CD4-positive, alpha-beta T cell (primary cell): ENCODE measurements around the gene ZFPL1. TPM values are rescaled to one million over a fixed set of nuclear protein-coding genes. Genes with fewer than 3 reads are reported as not detected.

Experiments
- ATAC-seq: fragments of 200-7000 bp; cut with Tn5 transposase; one replicate; pipeline ENCODE4 v1.10.0; 2022; ENCODE audit warnings: mild to moderate bottlenecking; ENCODE audit not compliant: poor library complexity
- CTCF ChIA-PET: fragments of 350-600 bp; sonication (Branson Sonifier 250); formaldehyde crosslinking; loops from one replicate; lab custom pipeline; 2021; ENCODE audit warnings: antibody characterized with exemption, inconsistent platforms; lab: Charles Lee
- POLR2A ChIA-PET: fragments of 350-600 bp; sonication (Branson Sonifier 250); formaldehyde crosslinking; loops from one replicate; lab custom pipeline; 2021; ENCODE audit warnings: antibody characterized with exemption, inconsistent platforms; lab: Charles Lee
- DNase-seq, 14 experiments: peaks; one replicate each; pipeline ENCODE4 v3.0.0-alpha.2; 2013 to 2020; ENCODE audit warnings: mixed read lengths in 2 of 14
- H3K27ac ChIP-seq, 2 donors: one replicate each; pipeline versions ENCODE4 v1.5.1 to v1.7.0; 2013; ENCODE audit warnings: low read length in 2 of 2, low read depth in 1 of 2, mild to moderate bottlenecking in 1 of 2
- H3K27me3 ChIP-seq, 2 experiments: 1 replicate in 1 of 2; 2 replicates in 1 of 2; pipeline versions ENCODE4 v1.6.1 to v1.7.0; 2013; ENCODE audit warnings: low read length in 2 of 2, control low read depth in 1 of 2, mild to moderate bottlenecking in 1 of 2, moderate library complexity in 1 of 2; ENCODE audit not compliant: insufficient read depth in 2 of 2, control insufficient read depth in 1 of 2
- H3K36me3 ChIP-seq: one replicate; pipeline ENCODE4 v1.6.1; 2013; ENCODE audit warnings: low read length, control low read depth; ENCODE audit not compliant: insufficient read depth
- H3K4me1 ChIP-seq: one replicate; pipeline ENCODE4 v1.6.1; 2013; ENCODE audit warnings: low read length, control low read depth; ENCODE audit not compliant: insufficient read depth
- H3K4me3 ChIP-seq: one replicate; pipeline ENCODE4 v1.5.1; 2013; ENCODE audit warnings: mild to moderate bottlenecking, low read length, moderate library complexity
- H3K9me3 ChIP-seq, 2 experiments: 1 replicate in 1 of 2; 2 replicates in 1 of 2; pipeline versions ENCODE4 v1.6.1 to v1.7.0; 2013; ENCODE audit warnings: low read length in 2 of 2, mild to moderate bottlenecking in 2 of 2, control low read depth in 1 of 2, moderate library complexity in 1 of 2; ENCODE audit not compliant: control insufficient read depth in 1 of 2, insufficient read depth in 1 of 2
- H3K27ac Mint-ChIP-seq: one replicate; pipeline ENCODE4 v1.8.0; 2020; ENCODE audit warnings: mixed read lengths
- H3K27me3 Mint-ChIP-seq: one replicate; pipeline ENCODE4 v1.8.0; 2021; ENCODE audit warnings: mixed read lengths
- H3K36me3 Mint-ChIP-seq: one replicate; pipeline ENCODE4 v1.8.0; 2021; ENCODE audit warnings: low read depth, mixed read lengths
- H3K4me1 Mint-ChIP-seq: one replicate; pipeline ENCODE4 v1.8.0; 2021; ENCODE audit warnings: low read depth, mixed read lengths
- H3K4me3 Mint-ChIP-seq: one replicate; pipeline ENCODE4 v1.8.0; 2020; ENCODE audit warnings: mild to moderate bottlenecking, mixed read lengths
- H3K9me3 Mint-ChIP-seq: one replicate; pipeline ENCODE4 v1.8.0; 2020; ENCODE audit warnings: mixed read lengths
- CTCF ChIP-seq: fragments of 200-600 bp; IDR thresholded peaks from one replicate; pipeline ENCODE4 v1.8.0; 2022; ENCODE audit warnings: antibody characterized with exemption, mild to moderate bottlenecking
- intact Hi-C, 2 experiments: fragments of 100-400 bp; cut with DNase I in 1 of 2; cut with micrococcal nuclease in 1 of 2; formaldehyde crosslinking; loops; one replicate each; pipeline versions ENCODE4 v1.15.1 to v1.9.0; 2023 to 2025; cut with DNase I, micrococcal nuclease
- total RNA-seq, 174 experiments: library from RNA in 2 of 174; stranded (reverse) in 2 of 174; gene quantifications; one replicate each; pipeline ENCODE4 v1.2.3 and lab custom pipeline; 2021 to 2026

The ZFPL1 gene
- total RNA-seq, 2 experiments from 2014 or later: 46.2 to 47.7 TPM

GRCh38 chr11:65102142-65103095 is 18.4 kb downstream of the ZFPL1 start:
- H3K9me3 ChIP-seq: no peaks in the 10 kb centered on the region
- peaks cover 7% of the 10 kb centered on the region for H3K4me1 ChIP-seq
- Mint-ChIP-seq H3K27me3 (no peaks in the 10 kb centered on the region), H3K4me1 (peaks cover 15% of the 10 kb centered on the region), H3K36me3 (peaks cover 73% of the 10 kb centered on the region), H3K9me3 (no peaks in the 10 kb centered on the region), H3K27ac (no peak overlapping the region), H3K4me3 (no peak overlapping the region)
- H3K4me3 ChIP-seq: no peak overlapping the region
- TF ChIP-seq CTCF: no peak
- ATAC-seq (no peak), DNase-seq (no peak)
- peaks cover 46% of the 10 kb centered on the region for H3K36me3 ChIP-seq
- no peak overlapping the region for H3K27ac ChIP-seq
- intact Hi-C loops: no loop called here
- ChIA-PET CTCF (interaction anchor here (0.9 to 6.6 kb wide), 3 partner anchors 9 to 15 kb away, joined by 3 to 58 read pairs (median 3); partner anchors contain the start of genes TM7SF2 and ZNHIT2), POLR2A (interaction anchor here (0.8 to 0.9 kb wide), 2 partner anchors 10 to 20 kb away, joined by 3 read pairs; partner anchors contain the start of genes FAU and MRPL49)
- no peaks in the 10 kb centered on the region for H3K27me3 ChIP-seq

- peaks cover 48% of the 10 kb centered on the region for H3K36me3 ChIP-seq
- Mint-ChIP-seq H3K9me3 (no peaks in the 10 kb centered on the region), H3K27ac (no peak overlapping the region), H3K4me3 (no peak overlapping the region), H3K27me3 (no peaks in the 10 kb centered on the region), H3K36me3 (peaks cover 68% of the 10 kb centered on the region), H3K4me1 (peaks cover 10% of the 10 kb centered on the region)
- POLR2A ChIA-PET: interaction anchor here (1.3 to 1.6 kb wide), 2 partner anchors 14 to 19 kb away, joined by 4 to 5 read pairs; partner anchors contain the start of genes FAU, MRPL49 and ZNHIT2
- H3K4me3 ChIP-seq: no peak overlapping the region
- H3K27me3 ChIP-seq: no peaks in the 10 kb centered on the region
- H3K27ac ChIP-seq: no peak overlapping the region
- CTCF ChIA-PET: interaction anchor here (1.3 kb wide), 1 partner anchor 14 kb away, joined by 3 read pairs; the partner anchor contains the start of gene ZNHIT2
- no peaks in the 10 kb centered on the region for H3K9me3 ChIP-seq
- ATAC-seq (no peak), DNase-seq (no peak)
- intact Hi-C loops: no loop called here
- TF ChIP-seq CTCF: no peak
- H3K4me1 ChIP-seq: no peaks in the 10 kb centered on the region
Observed at GRCh38 chr11:65103476-65103875, 19.5 kb downstream of the ZFPL1 start.

DNA sequence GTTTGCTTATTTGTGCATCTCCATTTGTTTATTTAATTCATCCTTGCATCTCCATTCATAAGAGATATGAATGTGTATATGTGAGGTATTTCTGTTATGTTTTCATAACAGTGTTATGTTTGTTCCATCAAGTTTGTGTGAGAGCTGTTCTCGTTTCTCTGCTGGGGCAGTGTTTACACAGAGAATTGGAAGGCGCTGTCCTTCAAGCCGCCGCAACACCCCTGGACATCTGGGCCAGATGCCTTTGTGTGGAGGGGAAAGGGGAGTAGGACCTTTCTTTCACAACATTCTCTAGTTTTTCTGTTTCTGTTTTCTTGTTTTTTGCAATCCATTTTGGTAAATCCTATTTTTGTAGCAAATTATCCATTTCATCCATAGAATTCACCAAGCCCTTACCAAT is 20.6 kb downstream of the ZFPL1 start:
- ATAC-seq (no peak), DNase-seq (no peak)
- H3K27ac Mint-ChIP-seq: no peak overlapping the region
- H3K27ac ChIP-seq: no peak overlapping the region
- no peaks in the 10 kb centered on the region for H3K9me3 Mint-ChIP-seq
- no peak overlapping the region for H3K4me3 Mint-ChIP-seq
- H3K4me3 ChIP-seq: no peak overlapping the region
- peaks cover 51% of the 10 kb centered on the region for H3K36me3 ChIP-seq
- H3K36me3 Mint-ChIP-seq: peaks cover 64% of the 10 kb centered on the region
- peaks cover 3% of the 10 kb centered on the region for H3K4me1 Mint-ChIP-seq
- ChIA-PET CTCF (no interaction called here), POLR2A (interaction anchor here (1.3 to 1.6 kb wide), 2 partner anchors 13 to 17 kb away, joined by 4 to 5 read pairs; partner anchors contain the start of genes FAU, MRPL49 and ZNHIT2)
- H3K27me3 Mint-ChIP-seq: no peaks in the 10 kb centered on the region
- no peaks in the 10 kb centered on the region for H3K9me3 ChIP-seq
- no peaks in the 10 kb centered on the region for H3K4me1 ChIP-seq
- no peaks in the 10 kb centered on the region for H3K27me3 ChIP-seq
- TF ChIP-seq CTCF: no peak
- intact Hi-C loops: no loop called here
